Right ventricle myocardium inferior (tissue), 1 donor: ENCODE results near the gene MCOLN2. TPM values are rescaled to one million over a fixed set of nuclear protein-coding genes. Genes with fewer than 3 reads are reported as not detected.

Experiments used
- ATAC-seq: fragments of 200-7000 bp; cut with Tn5 transposase; one replicate; pipeline ENCODE4 v1.9.1; 2020; ENCODE audit warnings: mild to moderate bottlenecking, moderate library complexity
- DNase-seq: peaks from one replicate; pipeline ENCODE4 v3.0.0; 2021; ENCODE audit errors: missing footprints
- intact Hi-C: fragments of 100-400 bp; cut with DNase I; formaldehyde crosslinking; loops from one replicate; pipeline ENCODE4 v1.11.0; 2022
- total RNA-seq: library from RNA; stranded (reverse); fragmentation: NEBNext Ultra II Directional; extraction: Animal tissue kit (Norgen Biotek cat#: 25700); gene quantifications from one replicate; pipeline ENCODE4 v1.2.1, GENCODE V29; 2021
- donor health status: DM: no; HTN: yes; CAD: no; lungs with severe emphysema.

Gene MCOLN2
- total RNA-seq, 1 donor from 2014 or later: 0.19 TPM

- ATAC-seq: no peak
- DNase-seq: no peak
- intact Hi-C loops: no loop called here
Measured at GRCh38 chr1:84956097-84956496, 40.8 kb downstream of the MCOLN2 start.

- ATAC-seq: no peak
- DNase-seq: no peak
- intact Hi-C loops: loop anchor here (10.0 kb wide), 1 partner anchor 135 kb away; no protein-coding TSS in a partner anchor
Measured at GRCh38 chr1:84949664-84950063, 47.2 kb downstream of the MCOLN2 start.

- ATAC-seq (no peak), DNase-seq (no peak)
- intact Hi-C loops: loop anchor here (10.0 kb wide), 1 partner anchor 137 kb away; no protein-coding TSS in a partner anchor
Measured at GRCh38 chr1:84947536-84948410, 49.1 kb downstream of the MCOLN2 start.

GRCh38 chr1:84946631-84947030 is 50.3 kb downstream of the MCOLN2 start:
- intact Hi-C loops: loop anchor here (10.0 kb wide), 1 partner anchor 138 kb away; no protein-coding TSS in a partner anchor
- DNase-seq (no peak), ATAC-seq (no peak)

GRCh38 chr1:84944767-84945486 is 52.0 kb downstream of the MCOLN2 start:
- intact Hi-C loops: loop anchor here (1.0 to 10.0 kb wide), 4 partner anchors 82 to 314 kb away; partner anchors contain the start of gene C1orf52

GRCh38 chr1:84941843-84942242 is 55.1 kb downstream of the MCOLN2 start:
- DNase-seq (no peak), ATAC-seq (no peak)
- intact Hi-C loops: loop anchor here (10.0 kb wide), 1 partner anchor 143 kb away; no protein-coding TSS in a partner anchor

More at GRCh38 chr1:84944767-84945486, 52.0 kb downstream of the MCOLN2 start:
- DNase-seq: no peak
- peak; percentile 97 for ATAC-seq

GRCh38 chr1:84940481-84940880 is 56.4 kb downstream of the MCOLN2 start:
- intact Hi-C loops: loop anchor here (10.0 kb wide), 1 partner anchor 144 kb away; no protein-coding TSS in a partner anchor
- DNase-seq (no peak), ATAC-seq (no peak)

- DNase-seq (no peak), ATAC-seq (no peak)
- intact Hi-C loops: loop anchor here (5.0 to 10.0 kb wide), 4 partner anchors 145 to 335 kb away; no protein-coding TSS in a partner anchor
Measured at GRCh38 chr1:84939761-84940160, 57.2 kb downstream of the MCOLN2 start.

- no peak for ATAC-seq
- intact Hi-C loops: loop anchor here (5.0 to 10.0 kb wide), 3 partner anchors 167 to 334 kb away; no protein-coding TSS in a partner anchor
- no peak for DNase-seq
Measured at GRCh38 chr1:84939151-84939550, 57.8 kb downstream of the MCOLN2 start.

- intact Hi-C loops: loop anchor here (5.0 to 10.0 kb wide), 3 partner anchors 164 to 331 kb away; no protein-coding TSS in a partner anchor
- DNase-seq: no peak
- peak; percentile 80 for ATAC-seq
Measured at GRCh38 chr1:84936116-84936810, 60.6 kb downstream of the MCOLN2 start.

- intact Hi-C loops: loop anchor here (10.0 kb wide), 1 partner anchor 328 kb away; no protein-coding TSS in a partner anchor
- no peak for DNase-seq
Measured at GRCh38 chr1:84933011-84933611, 63.8 kb downstream of the MCOLN2 start.

GRCh38 chr1:84930831-84931230 is 66.1 kb downstream of the MCOLN2 start:
- intact Hi-C loops: loop anchor here (10.0 kb wide), 1 partner anchor 326 kb away; no protein-coding TSS in a partner anchor
- ATAC-seq: no peak

More at GRCh38 chr1:84933011-84933611, 63.8 kb downstream of the MCOLN2 start:
- ATAC-seq: no peak

GRCh38 chr1:84930329-84930728 is 66.6 kb downstream of the MCOLN2 start:
- intact Hi-C loops: loop anchor here (10.0 kb wide), 1 partner anchor 326 kb away; no protein-coding TSS in a partner anchor
- ATAC-seq: no peak
- no peak for DNase-seq

More at GRCh38 chr1:84930831-84931230, 66.1 kb downstream of the MCOLN2 start:
- DNase-seq: no peak

- ATAC-seq: no peak
- no peak for DNase-seq
- intact Hi-C loops: no loop called here
Measured at GRCh38 chr1:84929581-84929980, 67.3 kb downstream of the MCOLN2 start.

- ATAC-seq (no peak), DNase-seq (no peak)
- intact Hi-C loops: no loop called here
Measured at GRCh38 chr1:84928979-84929378, 67.9 kb downstream of the MCOLN2 start.

GRCh38 chr1:84923317-84923716 is 73.6 kb downstream of the MCOLN2 start:
- no peak for DNase-seq
- no peak for ATAC-seq
- intact Hi-C loops: no loop called here

GRCh38 chr1:84920159-84920558 is 76.8 kb downstream of the MCOLN2 start:
- DNase-seq: no peak
- intact Hi-C loops: no loop called here
- ATAC-seq: no peak

- ATAC-seq (no peak), DNase-seq (no peak)
- intact Hi-C loops: no loop called here
Measured at GRCh38 chr1:84919461-84919970, 77.4 kb downstream of the MCOLN2 start.
